HFF-Myc (cell line): Measurements from ENCODE around the gene GSTM4.

Experiments
- DNase-seq: peaks from one replicate; pipeline ENCODE4 v3.0.0-alpha.2; 2011; ENCODE audit warnings: low read depth; ENCODE audit errors: extremely low read depth
- H3K4me3 ChIP-seq: replicated peaks from 2 replicates; pipeline ENCODE4 v1.5.1; 2011; ENCODE audit warnings: low read depth, mild to moderate bottlenecking, control low read depth, low read length
- TF ChIP-seq, protein P1 (sequence below): IDR thresholded peaks from 2 replicates; pipeline ENCODE4 v1.5.1; 2012; ENCODE audit warnings: mild to moderate bottlenecking, low read depth, low read length, control low read depth; ENCODE audit errors: missing control alignments

The GSTM4 gene

DNA sequence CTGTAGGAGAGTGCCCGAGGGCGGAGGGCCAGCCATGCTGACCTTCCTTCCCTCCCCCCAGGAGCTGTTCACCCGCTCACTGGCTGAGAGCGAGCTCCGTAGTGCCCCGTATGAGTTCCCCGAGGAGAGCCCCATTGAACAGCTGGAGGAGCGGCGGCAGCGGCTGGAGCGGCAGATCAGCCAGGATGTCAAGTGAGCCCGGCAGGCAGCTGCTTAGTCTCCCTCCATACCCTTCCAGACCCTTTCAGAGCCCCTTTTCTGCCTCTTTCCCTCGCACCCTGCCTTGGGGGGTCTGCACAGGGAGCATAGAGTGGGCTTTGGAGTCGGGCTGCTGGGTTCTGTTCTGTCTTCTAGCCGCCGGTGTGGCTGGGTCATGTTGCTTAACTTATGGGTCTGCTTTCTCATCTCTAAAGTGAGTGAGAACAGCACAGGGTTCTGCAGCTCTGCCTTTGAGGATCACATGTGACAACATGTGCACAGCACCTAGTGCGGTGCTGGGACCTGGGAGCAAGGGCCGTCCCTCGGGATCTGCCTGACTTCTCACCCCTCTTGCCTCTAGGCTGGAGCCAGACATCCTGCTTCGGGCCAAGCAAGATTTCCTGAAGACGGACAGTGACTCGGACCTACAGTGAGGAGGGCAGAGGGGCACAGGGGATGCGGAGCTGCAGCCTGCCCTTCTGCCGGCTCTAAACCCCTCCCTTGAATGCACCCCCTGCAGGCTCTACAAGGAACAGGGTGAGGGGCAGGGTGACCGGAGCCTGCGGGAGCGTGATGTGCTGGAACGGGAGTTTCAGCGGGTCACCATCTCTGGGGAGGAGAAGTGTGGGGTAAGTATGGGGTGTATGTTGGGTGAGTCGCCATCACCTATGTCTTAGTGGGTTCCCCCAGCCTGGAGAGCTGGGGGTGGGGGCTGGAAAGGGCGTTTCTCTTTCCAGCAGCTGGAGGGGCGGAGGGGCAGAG lies 30.0 kb upstream of the GSTM4 start:
- no peak overlapping the region for H3K4me3 ChIP-seq

GRCh38 chr1:109626682-109627408 lies 29.1 kb upstream of the GSTM4 start:
- TF ChIP-seq, protein P1, sequence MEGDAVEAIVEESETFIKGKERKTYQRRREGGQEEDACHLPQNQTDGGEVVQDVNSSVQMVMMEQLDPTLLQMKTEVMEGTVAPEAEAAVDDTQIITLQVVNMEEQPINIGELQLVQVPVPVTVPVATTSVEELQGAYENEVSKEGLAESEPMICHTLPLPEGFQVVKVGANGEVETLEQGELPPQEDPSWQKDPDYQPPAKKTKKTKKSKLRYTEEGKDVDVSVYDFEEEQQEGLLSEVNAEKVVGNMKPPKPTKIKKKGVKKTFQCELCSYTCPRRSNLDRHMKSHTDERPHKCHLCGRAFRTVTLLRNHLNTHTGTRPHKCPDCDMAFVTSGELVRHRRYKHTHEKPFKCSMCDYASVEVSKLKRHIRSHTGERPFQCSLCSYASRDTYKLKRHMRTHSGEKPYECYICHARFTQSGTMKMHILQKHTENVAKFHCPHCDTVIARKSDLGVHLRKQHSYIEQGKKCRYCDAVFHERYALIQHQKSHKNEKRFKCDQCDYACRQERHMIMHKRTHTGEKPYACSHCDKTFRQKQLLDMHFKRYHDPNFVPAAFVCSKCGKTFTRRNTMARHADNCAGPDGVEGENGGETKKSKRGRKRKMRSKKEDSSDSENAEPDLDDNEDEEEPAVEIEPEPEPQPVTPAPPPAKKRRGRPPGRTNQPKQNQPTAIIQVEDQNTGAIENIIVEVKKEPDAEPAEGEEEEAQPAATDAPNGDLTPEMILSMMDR = no peak
- DNase-seq = no peak
- no peak overlapping the region for H3K4me3 ChIP-seq

More for the DNA sequence above, 30.0 kb upstream of the GSTM4 start:
- DNase-seq = no peak
- TF ChIP-seq, protein P1 = no peak

- TF ChIP-seq, protein P1 = no peak
Measured at GRCh38 chr1:109627692-109628399, 28.1 kb upstream of the GSTM4 start.

DNA sequence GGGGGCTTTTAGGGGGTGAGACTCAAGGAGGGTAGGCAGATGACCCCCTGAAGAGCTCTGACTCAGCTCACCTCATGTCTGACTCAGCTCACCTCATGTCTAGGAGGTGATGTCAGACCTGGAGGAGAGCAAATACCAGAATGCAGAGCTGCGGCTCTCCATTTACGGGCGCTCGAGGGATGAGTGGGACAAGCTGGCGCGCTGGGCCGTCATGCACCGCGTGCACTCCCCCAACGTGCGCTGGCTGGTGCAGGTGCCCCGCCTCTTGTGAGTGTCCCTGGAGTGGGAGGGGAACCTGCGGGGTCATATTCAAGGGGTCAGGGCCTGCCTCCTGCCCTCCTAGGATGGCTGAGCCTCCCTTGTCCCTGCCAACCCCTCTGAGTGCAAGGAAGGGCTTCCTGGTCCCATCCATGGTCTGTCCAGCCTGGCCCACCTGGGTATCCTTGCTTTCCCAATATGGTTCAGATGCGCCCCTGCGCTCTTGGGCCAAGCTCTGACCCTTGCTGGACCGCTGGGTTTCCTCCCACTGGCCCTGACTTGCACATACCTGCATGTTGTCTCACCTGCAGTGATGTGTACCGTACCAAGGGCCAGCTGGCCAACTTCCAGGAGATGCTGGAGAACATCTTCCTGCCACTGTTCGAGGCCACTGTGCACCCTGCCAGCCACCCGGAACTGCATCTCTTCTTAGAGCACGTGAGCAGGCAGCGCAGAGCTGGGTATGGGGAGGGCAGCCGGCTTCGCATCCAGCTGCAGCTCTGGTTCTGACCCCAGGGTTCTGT lies 27.2 kb upstream of the GSTM4 start:
- TF ChIP-seq, protein P1 = no peak
- DNase-seq = no peak
- no peak overlapping the region for H3K4me3 ChIP-seq

More at GRCh38 chr1:109627692-109628399, 28.1 kb upstream of the GSTM4 start:
- H3K4me3 ChIP-seq = no peak overlapping the region
- no peak for DNase-seq

GRCh38 chr1:109629372-109630030 lies 26.4 kb upstream of the GSTM4 start:
- H3K4me3 ChIP-seq = no peak overlapping the region
- no peak for DNase-seq
- TF ChIP-seq, protein P1 = no peak
